Kidney epithelial cell (primary cell): ENCODE data around the gene ERC1. TPM values are rescaled to one million over a fixed set of nuclear protein-coding genes. Genes with fewer than 3 reads are reported as not detected.
"Not testable (repeated sequence)": the region's sequence is repeated elsewhere in the genome, so short reads cannot be mapped to it uniquely, and the experiment has no call there.

ENCODE experiments used
- DNase-seq: peaks from one replicate; pipeline ENCODE4 v3.0.0-alpha.2; 2010; ENCODE audit warnings: low read depth
- H3K27me3 ChIP-seq: 2 replicates; pipeline ENCODE4 v1.6.0; 2011; ENCODE audit warnings: low read length; ENCODE audit not compliant: control insufficient read depth, insufficient read depth
- H3K36me3 ChIP-seq: 2 replicates; pipeline ENCODE4 v1.5.1; 2011; ENCODE audit warnings: low read length; ENCODE audit not compliant: control insufficient read depth, insufficient read depth
- H3K4me3 ChIP-seq: 2 replicates; pipeline ENCODE4 v1.5.1; 2011; ENCODE audit warnings: low read depth, mild to moderate bottlenecking, control low read depth, low read length
- total RNA-seq: library from RNA; depleted of rRNA; stranded (reverse); fragments of >200 nt; gene quantifications from 2 replicates; pipeline ENCODE4 v1.2.3, GENCODE V29; 2015
- TF ChIP-seq, protein P1 (sequence below): IDR thresholded peaks from 2 replicates; pipeline ENCODE4 v1.5.1; 2011; ENCODE audit warnings: mild to moderate bottlenecking, moderate library complexity, low read length, control low read depth, inconsistent platforms; ENCODE audit not compliant: insufficient read depth, poor library complexity, severe bottlenecking

The ERC1 gene
- total RNA-seq, 1 donor from 2014 or later = 16.4 TPM

DNA sequence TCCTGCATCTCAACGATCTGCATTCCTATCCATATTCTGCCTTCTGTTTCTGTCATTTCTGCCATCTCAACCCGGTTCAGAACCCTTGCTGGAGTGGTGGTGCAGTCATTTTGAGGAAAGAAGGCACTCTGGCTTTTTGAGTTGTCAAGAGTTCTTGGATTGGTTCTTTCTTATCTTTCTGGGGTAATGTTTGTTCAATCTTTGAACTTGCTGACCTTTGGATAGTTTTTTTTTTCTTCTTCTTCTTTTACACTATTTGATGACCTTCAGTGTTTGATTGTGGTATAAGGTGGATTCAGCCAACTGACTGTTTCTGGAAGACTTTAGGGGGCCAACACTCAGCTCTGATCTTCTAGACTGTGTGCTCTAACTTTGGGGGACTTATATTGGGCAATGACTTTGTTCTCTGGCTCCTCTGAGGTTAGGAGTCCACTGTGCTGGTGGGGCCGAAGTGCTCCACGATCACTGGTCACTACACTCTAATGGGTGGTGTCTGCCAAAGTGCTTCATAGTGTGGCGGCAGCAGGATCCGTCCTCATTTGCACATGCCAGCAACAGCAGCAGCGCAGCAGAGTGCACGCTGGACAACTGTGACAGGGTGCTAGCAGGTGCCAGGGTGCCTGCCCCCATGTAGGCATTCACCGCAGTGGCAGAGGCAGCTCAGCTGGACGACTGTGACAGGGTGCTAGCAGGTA, 347.6 kb downstream of the ERC1 start:
- no peaks in the 10 kb centered on the region for H3K27me3 ChIP-seq
- DNase-seq = no peak
- H3K4me3 ChIP-seq = no peak overlapping the region
- H3K36me3 ChIP-seq = no peaks in the 10 kb centered on the region
- TF ChIP-seq, protein P1, sequence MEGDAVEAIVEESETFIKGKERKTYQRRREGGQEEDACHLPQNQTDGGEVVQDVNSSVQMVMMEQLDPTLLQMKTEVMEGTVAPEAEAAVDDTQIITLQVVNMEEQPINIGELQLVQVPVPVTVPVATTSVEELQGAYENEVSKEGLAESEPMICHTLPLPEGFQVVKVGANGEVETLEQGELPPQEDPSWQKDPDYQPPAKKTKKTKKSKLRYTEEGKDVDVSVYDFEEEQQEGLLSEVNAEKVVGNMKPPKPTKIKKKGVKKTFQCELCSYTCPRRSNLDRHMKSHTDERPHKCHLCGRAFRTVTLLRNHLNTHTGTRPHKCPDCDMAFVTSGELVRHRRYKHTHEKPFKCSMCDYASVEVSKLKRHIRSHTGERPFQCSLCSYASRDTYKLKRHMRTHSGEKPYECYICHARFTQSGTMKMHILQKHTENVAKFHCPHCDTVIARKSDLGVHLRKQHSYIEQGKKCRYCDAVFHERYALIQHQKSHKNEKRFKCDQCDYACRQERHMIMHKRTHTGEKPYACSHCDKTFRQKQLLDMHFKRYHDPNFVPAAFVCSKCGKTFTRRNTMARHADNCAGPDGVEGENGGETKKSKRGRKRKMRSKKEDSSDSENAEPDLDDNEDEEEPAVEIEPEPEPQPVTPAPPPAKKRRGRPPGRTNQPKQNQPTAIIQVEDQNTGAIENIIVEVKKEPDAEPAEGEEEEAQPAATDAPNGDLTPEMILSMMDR = no peak

DNA sequence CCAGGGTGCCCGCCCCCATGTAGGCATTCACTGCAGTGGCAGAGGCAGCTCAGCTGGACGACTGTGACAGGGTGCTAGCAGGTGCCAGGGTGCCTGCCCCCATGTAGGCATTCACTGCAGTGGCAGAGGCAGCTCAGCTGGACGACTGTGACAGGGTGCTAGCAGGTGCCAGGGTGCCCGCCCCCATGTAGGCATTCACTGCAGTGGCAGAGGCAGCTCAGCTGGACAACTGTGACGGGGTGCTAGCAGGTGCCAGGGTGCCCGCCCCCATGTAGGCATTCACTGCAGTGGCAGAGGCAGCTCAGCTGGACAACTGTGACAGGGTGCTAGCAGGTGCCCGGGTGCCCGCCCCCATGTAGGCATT, 348.1 kb downstream of the ERC1 start:
- H3K4me3 ChIP-seq, DNase-seq, H3K36me3 ChIP-seq: not testable (repeated sequence)

GRCh38 chr12:1339618-1340319, 348.7 kb downstream of the ERC1 start:
- no peak for DNase-seq
- Histone ChIP-seq H3K27me3 (no peaks in the 10 kb centered on the region), H3K4me3 (no peak overlapping the region), H3K36me3 (no peaks in the 10 kb centered on the region)
- TF ChIP-seq, protein P1 = no peak

More for the DNA sequence above, 348.1 kb downstream of the ERC1 start:
- not testable (repeated sequence) for H3K27me3 ChIP-seq

DNA sequence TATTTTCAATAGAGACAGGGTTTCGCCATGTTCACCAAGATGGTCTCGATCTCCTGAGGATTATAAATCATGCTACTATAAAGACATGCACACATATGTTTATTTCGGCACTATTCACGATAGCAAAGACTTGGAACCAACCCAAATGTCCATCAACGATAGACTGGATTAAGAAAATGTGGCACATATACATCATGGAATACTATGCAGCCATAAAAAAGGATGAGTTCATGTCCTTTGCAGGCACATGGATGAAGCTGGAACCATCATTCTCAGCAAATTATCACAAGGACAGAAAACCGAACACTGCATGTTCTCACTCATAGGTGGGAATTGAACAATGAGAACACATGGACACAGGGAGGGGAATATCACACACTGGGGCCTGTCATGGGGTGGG, 350.2 kb downstream of the ERC1 start:
- H3K27me3 ChIP-seq, H3K36me3 ChIP-seq, H3K4me3 ChIP-seq, DNase-seq: not testable (repeated sequence)

- no peak for DNase-seq
- Histone ChIP-seq H3K4me3 (no peak overlapping the region), H3K36me3 (no peaks in the 10 kb centered on the region), H3K27me3 (no peaks in the 10 kb centered on the region)
- TF ChIP-seq, protein P1 = no peak
Observed at GRCh38 chr12:1343422-1343821, 352.4 kb downstream of the ERC1 start.

GRCh38 chr12:1344245-1344644, 353.2 kb downstream of the ERC1 start:
- Histone ChIP-seq H3K27me3 (no peaks in the 10 kb centered on the region), H3K36me3 (no peaks in the 10 kb centered on the region), H3K4me3 (no peak overlapping the region)
- TF ChIP-seq, protein P1 = no peak
- no peak for DNase-seq

DNA sequence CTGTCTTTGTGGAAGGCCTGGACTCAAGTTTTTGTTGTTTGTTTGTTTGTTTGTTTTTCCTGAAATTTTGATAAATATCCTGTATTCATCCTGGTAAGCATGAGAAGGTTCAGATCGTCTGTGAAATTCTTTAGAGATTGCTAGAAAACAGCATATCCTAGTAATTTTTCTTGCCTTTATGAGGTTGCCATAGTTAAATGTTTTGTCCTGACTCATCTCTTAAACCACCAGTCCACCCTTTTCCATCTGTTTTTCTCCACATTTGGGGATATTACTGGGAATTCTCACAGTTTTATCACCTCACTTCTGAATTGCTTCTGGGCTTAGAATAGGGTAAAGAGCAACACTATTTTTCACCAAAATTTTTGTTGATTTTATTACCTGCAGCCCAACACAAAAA, 355.1 kb downstream of the ERC1 start:
- TF ChIP-seq, protein P1 = no peak
- Histone ChIP-seq H3K27me3 (no peaks in the 10 kb centered on the region), H3K4me3 (no peak overlapping the region), H3K36me3 (no peaks in the 10 kb centered on the region)
- DNase-seq = no peak
